ENCODE data around the gene MYO15B.

MYO15B gene

GRCh38 chr17:75641343-75641742 is 53.7 kb downstream of the MYO15B start:
- DNase-seq: no peak

GRCh38 chr17:75642182-75642783 is 54.7 kb downstream of the MYO15B start:
- DNase-seq: no peak

- no peak for DNase-seq
Measured at GRCh38 chr17:75642784-75643642, 55.4 kb downstream of the MYO15B start.

GRCh38 chr17:75643643-75644017 is 56.0 kb downstream of the MYO15B start:
- no peak for DNase-seq

- DNase-seq: no peak
Measured at GRCh38 chr17:75645501-75645888, 57.9 kb downstream of the MYO15B start.

GRCh38 chr17:75645889-75646637 is 58.5 kb downstream of the MYO15B start:
- DNase-seq: no peak

- DNase-seq: no peak
Measured at GRCh38 chr17:75646638-75646992, 59.0 kb downstream of the MYO15B start.

GRCh38 chr17:75647061-75647460 is 59.5 kb downstream of the MYO15B start:
- no peak for DNase-seq

- DNase-seq: no peak
Measured at GRCh38 chr17:75647921-75648320, 60.3 kb downstream of the MYO15B start.

- DNase-seq: no peak
Measured at GRCh38 chr17:75649687-75650086, 62.1 kb downstream of the MYO15B start.

GRCh38 chr17:75650874-75651273 is 63.3 kb downstream of the MYO15B start:
- DNase-seq: no peak

GRCh38 chr17:75652341-75652740 is 64.7 kb downstream of the MYO15B start:
- no peak for DNase-seq

GRCh38 chr17:75652934-75653549 is 65.4 kb downstream of the MYO15B start:
- DNase-seq: no peak

- no peak for DNase-seq
Measured at GRCh38 chr17:75654176-75654575, 66.6 kb downstream of the MYO15B start.

GRCh38 chr17:75658237-75658636 is 70.6 kb downstream of the MYO15B start:
- no peak for DNase-seq

GRCh38 chr17:75661531-75661930 is 73.9 kb downstream of the MYO15B start:
- no peak for DNase-seq

- no peak for DNase-seq
Measured at GRCh38 chr17:75662511-75662910, 74.9 kb downstream of the MYO15B start.

- no peak for DNase-seq
Measured at GRCh38 chr17:75664099-75664549, 76.5 kb downstream of the MYO15B start.

- DNase-seq: no peak
Measured at GRCh38 chr17:75665981-75666380, 78.4 kb downstream of the MYO15B start.

- peak; percentile 98 for DNase-seq
Measured at GRCh38 chr17:75666959-75667790, 79.6 kb downstream of the MYO15B start, which contains the start of the genes RECQL5 and SAP30BP. TSS of gene RECQL5 (minus strand) at chr17:75667154. CDS start at chr17:75666557, 597 bp downstream. TSS of gene SAP30BP (plus strand) at chr17:75667338. CDS start at chr17:75667373, 35 bp downstream.

GRCh38 chr17:75667825-75668224 is 80.2 kb downstream of the MYO15B start:
- no peak for DNase-seq

GRCh38 chr17:75668489-75668888 is 80.9 kb downstream of the MYO15B start:
- no peak for DNase-seq
